Measurements from ENCODE around the gene PRMT6.

DNA sequence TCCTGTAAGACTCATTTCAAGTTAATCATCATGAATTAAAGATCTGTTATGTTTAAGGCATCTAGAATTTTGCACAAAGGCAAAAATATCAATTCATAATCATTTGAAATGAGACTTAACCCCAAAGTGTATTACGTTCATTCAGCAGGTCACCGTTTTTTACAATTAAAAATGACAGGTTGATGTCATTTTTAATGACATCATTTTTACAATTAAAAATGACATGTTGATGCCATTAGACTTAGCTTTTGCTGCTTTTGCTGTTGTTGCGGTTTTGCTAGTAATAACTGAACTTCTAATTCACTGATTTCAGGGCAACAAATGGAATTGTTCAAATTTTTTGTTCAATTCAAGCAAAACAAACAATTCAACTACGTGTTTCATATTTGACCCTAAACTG lies 17.0 kb downstream of the PRMT6 start:
- TF ChIP-seq EZH2 (IDR thresholded peaks at IDR 0.05; ENCODE audit: low read depth): no peak
- TF ChIP-seq, protein P1, sequence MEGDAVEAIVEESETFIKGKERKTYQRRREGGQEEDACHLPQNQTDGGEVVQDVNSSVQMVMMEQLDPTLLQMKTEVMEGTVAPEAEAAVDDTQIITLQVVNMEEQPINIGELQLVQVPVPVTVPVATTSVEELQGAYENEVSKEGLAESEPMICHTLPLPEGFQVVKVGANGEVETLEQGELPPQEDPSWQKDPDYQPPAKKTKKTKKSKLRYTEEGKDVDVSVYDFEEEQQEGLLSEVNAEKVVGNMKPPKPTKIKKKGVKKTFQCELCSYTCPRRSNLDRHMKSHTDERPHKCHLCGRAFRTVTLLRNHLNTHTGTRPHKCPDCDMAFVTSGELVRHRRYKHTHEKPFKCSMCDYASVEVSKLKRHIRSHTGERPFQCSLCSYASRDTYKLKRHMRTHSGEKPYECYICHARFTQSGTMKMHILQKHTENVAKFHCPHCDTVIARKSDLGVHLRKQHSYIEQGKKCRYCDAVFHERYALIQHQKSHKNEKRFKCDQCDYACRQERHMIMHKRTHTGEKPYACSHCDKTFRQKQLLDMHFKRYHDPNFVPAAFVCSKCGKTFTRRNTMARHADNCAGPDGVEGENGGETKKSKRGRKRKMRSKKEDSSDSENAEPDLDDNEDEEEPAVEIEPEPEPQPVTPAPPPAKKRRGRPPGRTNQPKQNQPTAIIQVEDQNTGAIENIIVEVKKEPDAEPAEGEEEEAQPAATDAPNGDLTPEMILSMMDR (conservative IDR thresholded peaks at IDR 0.05): no peak

All from PC-9 (cell line).